GM21381 (cell line): ENCODE results near the gene FHIT.
"Not testable (repeated sequence)": the region's sequence is repeated elsewhere in the genome, so short reads cannot be mapped to it uniquely, and the experiment has no call there.

Experiments
- ATAC-seq: cut with Tn5 transposase; IDR thresholded peaks from one replicate; pipeline ENCODE4 v1.9.1; 2021; ENCODE audit warnings: mild to moderate bottlenecking, moderate library complexity; ENCODE audit not compliant: unreplicated experiment

Gene FHIT

DNA sequence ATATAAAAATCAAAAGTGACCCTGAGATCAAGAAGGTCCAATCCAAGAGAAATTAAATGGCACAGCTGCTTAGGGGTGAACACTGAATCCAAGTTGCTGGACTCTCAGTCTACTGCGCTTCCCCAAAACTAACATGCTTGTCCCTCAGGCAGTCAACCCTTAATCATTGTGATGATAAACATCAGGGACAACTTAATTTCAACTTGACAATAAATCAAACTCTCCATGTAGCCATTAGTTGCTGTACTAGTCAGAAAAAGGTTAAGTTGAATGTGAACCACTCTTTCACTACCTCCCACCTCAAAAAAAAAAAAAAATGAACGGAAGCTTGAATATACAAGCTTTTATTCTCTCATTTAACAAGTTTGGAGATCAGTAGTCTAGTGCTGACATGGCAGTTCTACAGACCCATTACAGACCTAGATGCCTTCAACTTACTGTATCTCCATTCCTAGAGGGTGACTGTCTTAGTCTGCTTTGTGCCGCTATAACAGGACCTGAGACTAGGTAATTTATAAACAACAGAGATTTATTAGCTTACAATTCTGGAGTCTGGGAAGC, 185.7 kb downstream of the FHIT start:
- ATAC-seq: no peak

DNA sequence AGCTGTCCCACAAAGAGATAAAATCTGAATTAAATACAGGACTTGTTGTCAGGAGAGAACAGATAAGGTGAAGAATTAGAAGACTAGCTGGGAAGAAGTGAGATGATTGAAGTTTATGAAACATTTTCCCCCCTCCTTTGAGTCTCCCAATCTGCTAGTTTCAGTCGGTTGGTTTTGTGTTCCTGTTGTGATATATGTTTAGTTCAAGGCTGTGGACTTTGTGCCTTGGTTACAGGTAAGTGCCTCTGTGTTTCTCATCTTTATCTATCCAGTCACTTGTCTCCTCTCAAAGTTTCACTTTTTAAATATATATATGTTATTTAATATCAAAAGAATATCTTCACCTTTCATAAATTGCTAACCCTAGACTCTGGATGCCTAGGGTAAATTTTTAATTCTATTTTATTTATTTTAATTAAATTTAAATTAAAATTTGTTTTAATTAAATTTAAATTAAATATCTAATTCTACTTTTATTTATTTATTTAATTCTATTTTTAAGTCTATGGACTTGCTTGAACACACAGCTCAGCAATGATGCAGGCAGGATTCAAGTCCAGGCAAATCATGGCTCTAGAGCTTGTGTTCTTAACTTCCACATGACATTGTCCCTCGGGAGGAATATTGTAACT, 190.0 kb downstream of the FHIT start:
- ATAC-seq: no peak

DNA sequence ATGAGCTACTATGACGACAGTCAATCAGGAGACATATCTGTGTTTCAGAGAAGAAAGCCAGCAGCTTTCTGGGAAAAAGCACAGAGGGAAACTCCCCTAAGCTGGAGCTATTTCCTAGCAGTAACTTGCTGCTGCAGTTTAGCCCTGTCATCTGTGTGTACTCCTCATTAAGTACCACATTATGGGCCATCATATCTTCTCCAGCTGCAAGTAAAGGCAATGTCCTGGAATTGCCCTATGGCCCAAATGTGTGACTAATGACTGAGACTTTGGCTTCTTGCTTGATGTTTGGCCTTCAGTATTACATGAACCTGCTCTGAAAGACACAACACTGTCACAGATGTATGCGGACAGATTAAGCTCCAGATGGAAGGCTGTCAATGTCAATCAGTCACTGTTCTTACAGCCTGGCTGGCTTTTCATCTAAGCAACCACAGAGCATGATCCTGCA, 190.8 kb downstream of the FHIT start:
- no peak for ATAC-seq

DNA sequence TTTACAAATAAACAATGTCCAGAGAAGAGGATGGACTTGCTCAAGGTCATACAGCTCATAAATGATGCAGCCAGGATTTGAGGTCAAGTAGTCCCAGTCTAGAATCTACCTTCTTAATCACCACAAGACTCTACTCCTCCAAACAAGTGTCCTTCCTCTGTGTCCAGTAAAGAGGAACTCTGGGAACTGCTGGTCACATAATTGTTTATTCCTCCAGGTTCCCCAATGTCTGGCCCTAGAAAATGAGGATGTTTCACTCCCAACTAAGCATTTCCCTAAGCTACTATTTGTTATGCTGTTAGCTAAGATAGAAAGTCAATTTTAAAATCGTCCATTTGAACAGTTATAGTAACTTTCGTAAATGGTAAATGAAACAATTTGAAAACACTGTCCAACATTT, 192.4 kb downstream of the FHIT start:
- ATAC-seq: no peak

DNA sequence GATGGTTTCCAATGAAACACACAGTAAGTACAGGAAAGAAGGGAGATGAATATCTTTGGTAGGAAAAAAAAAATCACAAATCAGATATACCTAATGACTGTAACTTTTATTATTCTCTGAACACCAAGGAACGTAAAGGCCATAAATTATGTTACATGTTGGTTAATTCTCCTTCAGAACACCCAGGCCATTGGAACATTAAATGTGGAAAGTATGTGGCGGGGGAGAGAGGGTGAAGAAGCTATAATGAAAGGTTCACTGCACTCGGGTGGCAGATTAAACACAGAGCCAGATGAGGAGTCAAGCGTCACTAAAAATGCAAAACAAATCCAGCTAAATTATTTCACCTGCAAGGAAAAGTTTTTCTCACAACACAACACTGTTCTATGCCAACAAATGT, 193.8 kb downstream of the FHIT start:
- no peak for ATAC-seq

DNA sequence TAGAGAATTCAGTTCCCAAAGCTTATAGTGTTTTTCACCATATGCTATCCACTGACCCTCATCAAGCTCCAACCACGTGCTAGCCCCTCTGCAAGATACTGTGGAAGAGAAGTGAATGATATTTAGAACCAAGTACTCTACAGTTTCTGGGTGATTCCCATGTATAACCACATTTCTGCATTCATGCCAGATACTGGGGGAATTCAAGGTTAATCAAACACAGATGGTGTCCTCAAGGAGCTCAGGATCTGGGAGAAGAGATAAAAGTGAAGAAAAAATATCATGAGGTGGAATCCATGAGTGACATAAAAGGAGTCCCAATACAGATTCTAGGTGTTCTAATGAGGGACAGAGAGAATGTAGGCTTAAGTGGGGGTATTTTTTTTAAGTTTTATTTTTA, 195.8 kb downstream of the FHIT start:
- no peak for ATAC-seq

DNA sequence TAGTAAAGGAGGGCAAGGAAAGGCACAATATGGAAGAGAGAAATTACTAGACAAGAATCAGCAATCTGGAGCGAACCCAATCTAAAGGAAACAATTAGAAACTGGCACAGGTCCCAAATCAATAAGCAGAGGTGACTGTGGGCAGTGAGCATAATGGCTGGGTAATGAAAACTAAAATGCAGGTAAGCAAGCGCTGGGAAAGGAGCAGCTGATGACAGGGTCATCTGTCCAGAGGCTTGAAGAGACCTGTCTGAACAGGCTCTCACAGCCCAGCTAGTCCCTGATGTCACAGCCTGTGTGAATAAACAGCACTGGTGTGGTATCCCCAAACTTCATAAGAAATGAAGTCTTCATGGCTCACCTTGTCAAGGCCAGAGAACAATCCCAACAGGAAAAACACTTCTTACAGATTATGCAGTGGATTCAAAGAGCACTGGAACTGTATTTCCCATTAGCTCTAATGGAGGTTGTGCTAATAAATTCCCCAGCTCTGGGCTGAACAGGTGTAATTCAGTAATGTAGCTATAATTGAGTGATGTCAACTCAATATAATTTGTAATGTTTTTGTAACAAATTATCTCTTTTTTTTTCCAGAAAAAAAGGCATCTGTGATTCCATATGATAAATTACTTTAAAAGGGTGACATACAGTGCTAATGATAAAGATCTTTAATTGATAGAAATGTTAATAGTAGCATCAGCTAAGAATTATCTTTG, 197.3 kb downstream of the FHIT start:
- no peak for ATAC-seq

DNA sequence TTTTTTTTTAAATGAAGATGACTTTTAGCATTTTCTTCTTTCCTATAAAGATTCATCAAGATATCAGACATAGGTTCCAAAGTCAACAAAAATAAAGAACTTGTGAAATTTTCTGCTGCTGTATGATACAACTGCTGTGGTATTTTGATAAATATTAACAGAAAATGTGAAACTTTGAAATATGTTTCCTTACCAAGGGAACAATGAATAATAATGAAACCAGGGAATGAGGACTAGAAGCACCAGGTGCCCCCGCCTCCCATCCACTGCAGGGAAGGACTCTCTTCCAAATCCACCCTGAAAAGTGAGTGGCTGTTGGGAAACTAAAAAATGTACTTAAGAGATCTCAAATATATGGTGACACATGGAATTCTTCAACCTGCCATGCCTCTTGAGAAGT, 198.4 kb downstream of the FHIT start:
- ATAC-seq: no peak

DNA sequence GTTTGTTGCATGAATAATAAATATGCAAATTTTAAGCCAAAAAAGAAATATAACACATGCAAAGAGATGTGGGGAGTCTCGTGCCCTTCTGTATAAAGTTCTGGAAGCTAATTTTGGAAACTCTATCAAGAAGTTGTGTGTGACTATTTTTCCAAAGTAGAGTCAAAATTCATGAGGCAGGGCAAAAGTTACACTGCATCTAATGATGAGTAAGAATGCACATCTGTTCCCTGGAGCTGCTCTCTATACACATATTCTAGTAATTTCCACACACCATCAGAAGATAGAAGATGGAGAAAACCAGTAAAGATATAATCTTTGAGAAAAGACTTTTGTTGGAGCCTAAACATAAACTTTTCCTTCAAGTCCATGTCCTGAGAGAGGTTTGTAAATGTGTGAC, 199.6 kb downstream of the FHIT start:
- no peak for ATAC-seq

DNA sequence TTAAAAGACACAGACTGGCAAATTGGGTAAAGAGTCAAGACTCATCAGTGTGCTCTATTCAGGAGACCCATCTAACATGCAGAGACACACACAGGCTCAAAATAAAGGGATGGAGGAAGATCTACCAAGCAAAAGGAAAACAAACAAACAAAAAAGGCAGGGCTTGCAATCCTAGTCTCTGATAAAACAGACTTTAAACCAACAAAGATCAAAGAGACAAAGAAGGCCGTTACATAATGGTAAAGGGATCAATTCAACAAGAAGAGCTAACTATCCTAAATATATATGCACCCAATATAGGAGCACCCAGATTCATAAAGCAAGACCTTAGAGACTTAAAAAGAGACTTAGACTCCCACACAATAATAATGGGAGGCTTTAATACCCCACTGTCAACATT, 206.1 kb downstream of the FHIT start:
- ATAC-seq: not testable (repeated sequence)

DNA sequence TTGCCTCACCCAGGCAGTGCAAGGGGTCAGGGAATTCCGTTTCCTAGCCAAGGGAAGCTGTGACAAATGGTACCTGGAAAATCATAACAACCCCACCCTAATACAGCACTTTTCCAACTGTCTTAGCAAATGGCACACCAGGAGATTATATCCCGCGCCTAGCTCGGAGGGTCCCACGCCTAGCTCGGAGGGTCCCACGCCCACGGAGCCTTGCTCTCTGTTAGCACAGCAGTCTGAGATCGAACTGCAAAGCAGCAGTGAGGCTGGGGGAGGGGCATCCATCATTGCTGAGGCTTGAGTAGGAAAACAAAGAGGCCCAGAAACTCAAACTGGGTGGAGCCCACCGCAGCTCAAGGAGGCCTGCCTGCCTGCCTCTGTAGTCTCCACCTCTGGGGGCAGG, 208.1 kb downstream of the FHIT start:
- ATAC-seq: no peak

DNA sequence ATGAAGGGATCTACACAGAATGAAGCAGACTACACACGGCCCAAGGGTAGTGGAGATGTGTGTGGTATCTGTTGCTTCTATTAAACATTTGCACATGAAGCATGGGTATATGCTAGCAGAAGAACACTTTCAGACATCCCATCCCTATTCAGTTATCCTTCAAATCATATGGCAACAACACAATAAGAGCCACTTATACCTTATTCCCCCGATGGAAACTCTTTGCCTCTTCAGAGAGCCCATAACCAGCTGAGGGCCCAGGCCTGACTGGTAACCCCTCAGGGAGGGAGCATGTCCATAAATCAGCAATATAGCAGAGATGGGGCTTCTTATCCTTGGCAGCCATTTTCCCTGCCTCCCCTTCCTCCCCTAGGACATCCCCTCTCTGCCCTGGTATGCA, 210.6 kb downstream of the FHIT start:
- no peak for ATAC-seq

DNA sequence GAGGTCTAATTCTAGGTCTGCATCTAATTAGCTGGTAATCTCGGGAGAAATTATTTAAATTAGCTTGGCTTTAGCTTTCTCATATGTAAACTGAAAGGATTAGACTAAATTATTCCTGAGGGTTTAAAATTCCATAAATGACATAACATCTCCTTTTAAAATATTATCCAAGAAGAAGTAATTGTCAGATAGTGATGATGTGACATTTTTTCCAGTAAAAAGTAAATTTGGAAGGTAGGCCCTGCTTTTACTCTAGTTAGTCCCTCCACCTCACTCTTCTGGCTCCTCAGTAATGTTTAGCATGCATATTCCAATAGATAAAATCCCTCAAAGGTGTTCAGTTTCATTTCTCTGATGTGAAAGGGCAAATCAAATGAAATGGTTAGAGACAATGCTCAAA, 215.7 kb downstream of the FHIT start:
- no peak for ATAC-seq

DNA sequence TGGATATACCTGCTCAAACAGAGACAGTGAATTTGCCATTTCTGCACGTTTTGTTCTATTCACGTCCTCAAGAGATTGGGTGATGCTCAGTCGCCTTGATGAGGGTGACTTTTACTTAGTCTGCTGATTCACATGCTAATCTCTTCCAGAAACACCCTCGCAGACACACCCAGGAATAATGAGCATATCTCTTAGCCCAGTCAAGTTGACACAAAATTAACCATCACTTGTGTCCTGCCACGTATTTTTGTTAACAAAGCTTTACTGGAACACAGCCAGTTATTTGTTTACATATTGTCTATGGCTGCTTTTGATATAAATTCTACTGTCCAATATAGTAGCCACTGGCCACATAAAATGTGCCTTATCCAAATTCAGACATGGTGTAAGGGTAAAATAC, 218.3 kb downstream of the FHIT start:
- ATAC-seq: no peak

DNA sequence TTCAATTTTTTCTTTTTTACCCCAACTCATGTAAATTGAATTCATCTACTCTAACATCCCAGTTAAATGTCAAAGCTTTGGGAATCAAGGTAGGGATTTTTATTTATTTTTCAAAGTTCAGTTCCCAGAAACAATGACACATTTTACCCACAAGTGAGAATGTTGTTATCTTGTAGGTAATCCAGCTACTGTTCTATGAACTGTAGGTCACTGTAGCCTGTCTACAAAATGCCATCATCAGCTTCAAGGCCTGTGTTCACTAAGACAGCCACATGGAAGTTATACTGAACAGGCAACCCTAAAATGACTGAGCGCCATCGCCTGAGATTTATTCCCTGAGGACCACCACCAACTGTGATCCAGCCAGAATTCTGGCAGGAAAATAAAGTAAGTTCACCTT, 219.7 kb downstream of the FHIT start:
- no peak for ATAC-seq

DNA sequence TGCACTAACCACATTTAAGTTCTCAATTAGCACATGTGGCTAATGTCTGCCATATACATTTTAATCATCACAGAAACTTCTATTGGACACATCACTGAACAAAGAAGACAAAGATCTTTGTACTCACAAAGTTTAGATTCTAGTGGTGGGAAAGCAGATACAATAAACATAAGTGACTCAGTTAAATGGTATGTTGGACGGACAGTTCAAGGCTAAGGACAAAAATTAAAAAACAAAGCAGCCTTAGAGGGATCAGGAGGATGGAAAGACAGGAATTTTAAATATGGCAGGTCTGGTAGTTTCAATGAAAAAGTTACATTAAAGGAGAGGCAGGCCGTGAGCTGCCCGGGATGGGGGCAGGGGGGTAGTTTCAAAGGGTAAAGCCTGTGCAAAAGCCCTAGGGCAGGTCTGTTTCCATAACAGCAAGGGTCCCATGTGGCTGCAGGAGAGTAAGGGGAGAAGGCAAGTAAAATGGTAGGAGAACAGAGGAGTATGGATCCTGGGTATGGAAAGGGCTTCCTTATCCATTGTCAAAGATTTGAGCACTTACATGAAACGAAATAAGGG, 220.7 kb downstream of the FHIT start:
- no peak for ATAC-seq

DNA sequence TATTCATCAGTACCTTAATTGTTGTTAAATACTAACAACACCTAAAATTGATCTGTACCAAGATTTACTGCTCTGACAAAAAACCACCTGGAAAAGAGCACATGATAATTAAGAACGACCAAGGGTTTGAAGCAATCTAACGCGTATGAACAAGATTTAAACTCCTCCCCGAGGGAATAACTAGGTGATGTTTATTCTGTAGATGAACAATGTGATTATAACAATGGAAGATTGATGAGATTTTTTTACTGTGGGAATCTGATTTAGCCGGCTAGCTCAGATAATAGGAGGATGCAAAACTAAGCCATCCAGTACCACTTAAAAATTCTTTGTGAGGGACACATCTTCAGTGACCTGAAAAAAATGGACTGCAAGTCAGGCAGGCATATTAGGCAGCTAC, 222.1 kb downstream of the FHIT start:
- no peak for ATAC-seq

DNA sequence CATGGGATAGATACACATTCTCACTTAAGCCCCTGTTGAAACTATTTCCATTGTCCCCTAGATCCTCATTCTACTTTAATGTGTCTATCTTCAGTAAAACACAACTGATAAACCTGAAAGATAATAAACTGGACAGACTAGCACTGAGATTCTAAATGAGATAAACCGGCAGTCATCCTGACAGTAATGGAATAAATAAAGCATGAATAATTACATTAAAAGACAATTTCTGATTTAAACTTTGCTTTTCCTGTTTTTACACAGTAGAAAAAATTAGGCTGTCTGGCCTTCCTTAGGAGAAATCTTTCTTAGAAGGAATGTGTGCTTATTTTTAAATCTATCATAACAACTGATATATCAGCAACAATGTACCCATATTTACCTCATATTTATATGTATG, 232.4 kb downstream of the FHIT start:
- ATAC-seq: no peak

DNA sequence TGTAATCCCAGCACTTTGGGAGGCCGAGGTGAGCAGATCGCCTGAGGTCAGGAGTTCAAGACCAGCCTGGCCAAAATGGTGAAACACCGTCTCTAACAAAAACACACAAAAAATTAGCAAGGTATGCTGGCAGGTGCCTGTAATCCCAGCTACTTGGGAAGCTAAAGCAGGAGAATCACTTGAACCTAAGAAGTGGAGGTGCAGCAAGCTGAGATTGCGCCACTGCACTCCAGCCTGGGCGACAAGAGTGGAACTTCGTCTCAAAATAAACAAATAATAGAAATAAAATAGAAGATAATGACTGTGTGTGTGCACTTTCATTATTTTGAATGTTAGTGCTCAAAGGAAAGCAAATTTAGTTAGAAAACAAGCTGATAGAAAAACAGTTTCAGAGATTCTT, 234.2 kb downstream of the FHIT start:
- ATAC-seq: not testable (repeated sequence)

DNA sequence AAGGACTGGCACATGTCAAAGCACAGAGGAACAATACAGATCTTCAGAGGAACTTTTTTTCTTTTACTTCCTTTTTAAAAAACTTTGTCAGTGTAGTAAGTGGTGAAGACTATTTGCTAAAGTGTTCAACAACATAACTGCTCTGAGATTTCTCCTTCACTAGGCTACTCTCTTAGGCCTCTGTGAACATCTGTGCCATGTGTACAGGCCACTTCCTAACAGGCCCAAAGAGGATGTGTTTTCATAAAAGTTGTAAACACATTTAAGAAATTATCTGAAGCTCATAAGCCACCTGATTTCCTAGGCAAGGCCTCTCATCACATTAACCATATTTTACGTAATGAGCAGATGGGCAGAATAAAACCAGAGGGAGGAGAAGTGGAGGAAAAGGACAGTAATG, 235.4 kb downstream of the FHIT start:
- ATAC-seq: no peak

DNA sequence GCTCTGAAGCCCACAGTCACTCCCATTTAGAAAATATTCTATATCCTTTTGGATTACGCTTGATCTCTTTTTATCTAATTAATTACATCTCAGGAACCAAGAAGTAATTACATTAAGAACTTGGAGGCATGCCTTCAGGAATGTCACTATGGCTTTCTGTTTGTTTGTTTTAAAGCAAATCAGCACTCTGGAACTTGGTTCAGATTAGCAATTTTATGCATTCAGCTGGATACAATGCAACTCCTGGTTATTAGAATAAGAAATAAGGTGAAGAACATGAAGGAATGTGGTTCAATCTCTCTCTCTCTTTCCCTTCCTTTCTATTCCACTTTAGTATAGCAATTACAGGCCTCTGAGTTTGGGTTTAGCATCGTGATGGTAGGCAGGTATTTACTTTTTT, 235.8 kb downstream of the FHIT start:
- no peak for ATAC-seq

DNA sequence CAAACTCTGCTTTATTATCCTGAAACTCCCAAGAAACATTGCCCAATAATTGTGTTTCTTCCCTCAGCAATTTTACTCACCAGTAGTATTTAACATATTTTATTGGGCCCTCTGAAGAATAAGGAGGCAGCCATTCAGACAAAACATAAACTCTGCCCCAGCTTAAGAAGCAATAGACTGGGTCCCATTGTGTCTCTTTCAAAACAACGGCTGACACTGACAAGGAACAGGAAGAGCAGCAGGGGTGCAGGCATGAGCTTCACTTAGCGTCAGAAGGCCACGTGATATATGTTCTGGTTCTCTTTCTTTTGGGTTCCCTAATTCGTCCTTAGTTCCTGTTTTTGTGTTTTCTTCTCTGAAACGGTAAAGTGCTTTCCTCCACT, 242.3 kb downstream of the FHIT start:
- no peak for ATAC-seq
